ENCODE results near the gene KCNJ9.
A peak's percentile ranks its signal among the peaks of the same experiment; 100 is the strongest.
"Not testable (repeated sequence)": the region's sequence is repeated elsewhere in the genome, so short reads cannot be mapped to it uniquely, and the experiment has no call there.

Gene KCNJ9

GRCh38 chr1:160124705-160125478, 43.6 kb downstream of the KCNJ9 start:
- H3K4me3 ChIP-seq (ENCODE audit: low read depth, low read length): no peak overlapping the region
- DNase-seq (ENCODE audit: low read depth): no peak
- TF ChIP-seq CTCF (IDR thresholded peaks at IDR 0.05; ENCODE audit: low read depth, low read length) (peak; percentile 1), MYC (IDR thresholded peaks at IDR 0.05; ENCODE audit: low read depth, low read length) (no peak)

- TF ChIP-seq MYC (IDR thresholded peaks at IDR 0.05; ENCODE audit: low read depth, low read length) (no peak), CTCF (IDR thresholded peaks at IDR 0.05; ENCODE audit: low read depth, low read length) (no peak), POLR2A (IDR thresholded peaks at IDR 0.05; ENCODE audit: extremely low read depth, insufficient read length) (no peak), MAX (IDR thresholded peaks at IDR 0.05; ENCODE audit: low read depth, low read length) (no peak)
- DNase-seq (ENCODE audit: low read depth): no peak
- H3K4me3 ChIP-seq (ENCODE audit: low read depth, low read length): no peak overlapping the region
Observed at GRCh38 chr1:160125746-160126145, 44.4 kb downstream of the KCNJ9 start.

- H3K4me3 ChIP-seq (ENCODE audit: low read depth, low read length); DNase-seq (ENCODE audit: low read depth): not testable (repeated sequence)
Observed at GRCh38 chr1:160126342-160126741, 45.0 kb downstream of the KCNJ9 start.

- TF ChIP-seq CTCF (IDR thresholded peaks at IDR 0.05; ENCODE audit: low read depth, low read length): no peak
- no peak for TF ChIP-seq POLR2A (IDR thresholded peaks at IDR 0.05; ENCODE audit: extremely low read depth, insufficient read length)
- no peak for TF ChIP-seq MAX (IDR thresholded peaks at IDR 0.05; ENCODE audit: low read depth, low read length)
- no peak for TF ChIP-seq MYC (IDR thresholded peaks at IDR 0.05; ENCODE audit: low read depth, low read length)
- no peak for DNase-seq (ENCODE audit: low read depth)
- H3K4me3 ChIP-seq (ENCODE audit: low read depth, low read length): no peak overlapping the region
Observed at GRCh38 chr1:160127381-160127780, 46.0 kb downstream of the KCNJ9 start.

GRCh38 chr1:160127865-160128523, 46.7 kb downstream of the KCNJ9 start:
- peak; percentile 43 for DNase-seq (ENCODE audit: low read depth)
- no peak overlapping the region for H3K4me3 ChIP-seq (ENCODE audit: low read depth, low read length)
- TF ChIP-seq CTCF (IDR thresholded peaks at IDR 0.05; ENCODE audit: low read depth, low read length) (no peak), MYC (IDR thresholded peaks at IDR 0.05; ENCODE audit: low read depth, low read length) (no peak), MAX (IDR thresholded peaks at IDR 0.05; ENCODE audit: low read depth, low read length) (no peak), POLR2A (IDR thresholded peaks at IDR 0.05; ENCODE audit: extremely low read depth, insufficient read length) (no peak)

- TF ChIP-seq CTCF (IDR thresholded peaks at IDR 0.05; ENCODE audit: low read depth, low read length) (no peak), POLR2A (IDR thresholded peaks at IDR 0.05; ENCODE audit: extremely low read depth, insufficient read length) (no peak), MAX (IDR thresholded peaks at IDR 0.05; ENCODE audit: low read depth, low read length) (no peak), MYC (IDR thresholded peaks at IDR 0.05; ENCODE audit: low read depth, low read length) (no peak)
- no peak overlapping the region for H3K4me3 ChIP-seq (ENCODE audit: low read depth, low read length)
- DNase-seq (ENCODE audit: low read depth): no peak
Observed at GRCh38 chr1:160128636-160129035, 47.3 kb downstream of the KCNJ9 start.

All from NB4 (cell line).